Natural killer cell (primary cell): ENCODE measurements around the gene TMEFF1. TPM values are rescaled to one million over a fixed set of nuclear protein-coding genes. Genes with fewer than 3 reads are reported as not detected.

Experiments used
- ATAC-seq, 3 donors: fragments of 150-1000 bp in 2 of 3; fragments of 200-7000 bp in 1 of 3; cut with Tn5 transposase; 1 replicate in 1 of 3; 2 replicates in 2 of 3; pipeline ENCODE4 v1.10.0; 2021; ENCODE audit warnings: mild to moderate bottlenecking in 2 of 3, moderate library complexity in 2 of 3
- DNase-seq, 2 donors: peaks; one replicate each; pipeline versions ENCODE4 v3.0.0 to v3.0.0-alpha.2; 2013 to 2021; ENCODE audit warnings: mixed read lengths in 1 of 2
- H3K27ac ChIP-seq: one replicate; pipeline ENCODE4 v1.5.1; 2013; ENCODE audit warnings: mild to moderate bottlenecking, low read length
- H3K27me3 ChIP-seq: one replicate; pipeline ENCODE4 v1.6.1; 2013; ENCODE audit warnings: low read length; ENCODE audit not compliant: control insufficient read depth, insufficient read depth
- H3K36me3 ChIP-seq: one replicate; pipeline ENCODE4 v1.6.1; 2013; ENCODE audit warnings: low read length; ENCODE audit not compliant: control insufficient read depth, insufficient read depth
- H3K4me1 ChIP-seq: one replicate; pipeline ENCODE4 v1.6.1; 2013; ENCODE audit warnings: low read length; ENCODE audit not compliant: control insufficient read depth, insufficient read depth
- H3K4me3 ChIP-seq: one replicate; pipeline ENCODE4 v1.5.1; 2013; ENCODE audit warnings: low read length
- H3K9me3 ChIP-seq: one replicate; pipeline ENCODE4 v1.6.1; 2013; ENCODE audit warnings: low read length; ENCODE audit not compliant: control insufficient read depth, insufficient read depth
- H3K27ac Mint-ChIP-seq, 2 donors: one replicate each; pipeline ENCODE4 v1.8.0; 2022; ENCODE audit warnings: mild to moderate bottlenecking in 2 of 2, mixed read lengths in 2 of 2, moderate library complexity in 1 of 2
- H3K27me3 Mint-ChIP-seq, 2 donors: one replicate each; pipeline ENCODE4 v1.8.0; 2022; ENCODE audit warnings: low read depth in 2 of 2, mixed read lengths in 2 of 2
- H3K36me3 Mint-ChIP-seq: one replicate; pipeline ENCODE4 v1.8.0; 2022; ENCODE audit warnings: mixed read lengths
- H3K4me1 Mint-ChIP-seq, 2 donors: one replicate each; pipeline ENCODE4 v1.8.0; 2022; ENCODE audit warnings: mixed read lengths in 2 of 2
- H3K4me3 Mint-ChIP-seq: one replicate; pipeline ENCODE4 v1.8.0; 2022; ENCODE audit warnings: mild to moderate bottlenecking, moderate library complexity, mixed read lengths
- H3K9me3 Mint-ChIP-seq, 2 donors: one replicate each; pipeline ENCODE4 v1.8.0; 2022; ENCODE audit warnings: mixed read lengths in 2 of 2
- WGBS: methylation state at CpG from one replicate; pipeline ENCODE4 v1.1.7; 2013; ENCODE audit warnings: missing lambda C conversion rate; ENCODE audit not compliant: insufficient coverage; 5-methylcytosine and 5-hydroxymethylcytosine counted together
- intact Hi-C: fragments of 100-400 bp; cut with micrococcal nuclease; formaldehyde crosslinking; loops from one replicate; pipeline ENCODE4 v1.14.2; 2022
- total RNA-seq, 4 donors: library from RNA; stranded (reverse); fragments of 120-200 nt in 1 of 4; gene quantifications; one replicate each; pipeline versions ENCODE4 v1.2.3 to v1.2.4, GENCODE V29; 2013 to 2022
- TF ChIP-seq, protein P1 (sequence below): fragments of 200-600 bp; IDR thresholded peaks from one replicate; pipeline ENCODE4 v1.8.0; 2022; ENCODE audit warnings: antibody characterized with exemption

The TMEFF1 gene
- total RNA-seq, 3 donors from 2014 or later (not counting 1 experiment from before 2014, with no cell fraction given), result 0.18 TPM; not detected in 2

DNA sequence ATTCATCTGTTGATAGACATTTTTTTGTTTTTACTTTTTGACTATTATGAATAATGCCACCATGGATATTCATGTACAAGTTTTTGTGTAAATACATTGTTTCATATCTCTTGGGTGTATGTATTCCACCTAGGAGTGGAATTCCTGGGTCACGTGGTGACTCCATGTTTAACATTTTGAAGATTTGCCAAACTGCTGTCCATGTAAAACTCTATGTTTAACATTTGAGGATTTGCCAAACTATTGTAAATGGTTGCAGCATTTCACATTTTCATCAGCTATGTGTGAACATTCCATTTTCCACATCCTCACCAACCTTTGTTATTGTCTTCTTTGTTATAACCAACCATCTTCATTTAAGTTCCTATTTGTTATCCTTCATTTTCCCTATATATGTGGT is 12.2 kb downstream of the TMEFF1 start:
- no peak overlapping the region for H3K27ac ChIP-seq
- H3K4me3 Mint-ChIP-seq, result no peak overlapping the region
- H3K4me1 Mint-ChIP-seq, result no peaks in the 10 kb centered on the region
- H3K4me3 ChIP-seq, result no peak overlapping the region
- no peaks in the 10 kb centered on the region for H3K36me3 ChIP-seq
- H3K27me3 ChIP-seq, result no peaks in the 10 kb centered on the region
- H3K9me3 Mint-ChIP-seq, result no peaks in the 10 kb centered on the region
- 100% methylated on average over 1 of the region's 1 CpG for WGBS
- intact Hi-C loops, result no loop called here
- H3K27ac Mint-ChIP-seq, result no peak overlapping the region
- TF ChIP-seq, protein P1, sequence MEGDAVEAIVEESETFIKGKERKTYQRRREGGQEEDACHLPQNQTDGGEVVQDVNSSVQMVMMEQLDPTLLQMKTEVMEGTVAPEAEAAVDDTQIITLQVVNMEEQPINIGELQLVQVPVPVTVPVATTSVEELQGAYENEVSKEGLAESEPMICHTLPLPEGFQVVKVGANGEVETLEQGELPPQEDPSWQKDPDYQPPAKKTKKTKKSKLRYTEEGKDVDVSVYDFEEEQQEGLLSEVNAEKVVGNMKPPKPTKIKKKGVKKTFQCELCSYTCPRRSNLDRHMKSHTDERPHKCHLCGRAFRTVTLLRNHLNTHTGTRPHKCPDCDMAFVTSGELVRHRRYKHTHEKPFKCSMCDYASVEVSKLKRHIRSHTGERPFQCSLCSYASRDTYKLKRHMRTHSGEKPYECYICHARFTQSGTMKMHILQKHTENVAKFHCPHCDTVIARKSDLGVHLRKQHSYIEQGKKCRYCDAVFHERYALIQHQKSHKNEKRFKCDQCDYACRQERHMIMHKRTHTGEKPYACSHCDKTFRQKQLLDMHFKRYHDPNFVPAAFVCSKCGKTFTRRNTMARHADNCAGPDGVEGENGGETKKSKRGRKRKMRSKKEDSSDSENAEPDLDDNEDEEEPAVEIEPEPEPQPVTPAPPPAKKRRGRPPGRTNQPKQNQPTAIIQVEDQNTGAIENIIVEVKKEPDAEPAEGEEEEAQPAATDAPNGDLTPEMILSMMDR, result no peak
- peaks cover 9 to 13% of the 10 kb centered on the region in 2 donors for H3K27me3 Mint-ChIP-seq
- no peak for ATAC-seq
- H3K36me3 Mint-ChIP-seq, result no peaks in the 10 kb centered on the region
- no peaks in the 10 kb centered on the region for H3K9me3 ChIP-seq
- no peaks in the 10 kb centered on the region for H3K4me1 ChIP-seq
- DNase-seq, result no peak

DNA sequence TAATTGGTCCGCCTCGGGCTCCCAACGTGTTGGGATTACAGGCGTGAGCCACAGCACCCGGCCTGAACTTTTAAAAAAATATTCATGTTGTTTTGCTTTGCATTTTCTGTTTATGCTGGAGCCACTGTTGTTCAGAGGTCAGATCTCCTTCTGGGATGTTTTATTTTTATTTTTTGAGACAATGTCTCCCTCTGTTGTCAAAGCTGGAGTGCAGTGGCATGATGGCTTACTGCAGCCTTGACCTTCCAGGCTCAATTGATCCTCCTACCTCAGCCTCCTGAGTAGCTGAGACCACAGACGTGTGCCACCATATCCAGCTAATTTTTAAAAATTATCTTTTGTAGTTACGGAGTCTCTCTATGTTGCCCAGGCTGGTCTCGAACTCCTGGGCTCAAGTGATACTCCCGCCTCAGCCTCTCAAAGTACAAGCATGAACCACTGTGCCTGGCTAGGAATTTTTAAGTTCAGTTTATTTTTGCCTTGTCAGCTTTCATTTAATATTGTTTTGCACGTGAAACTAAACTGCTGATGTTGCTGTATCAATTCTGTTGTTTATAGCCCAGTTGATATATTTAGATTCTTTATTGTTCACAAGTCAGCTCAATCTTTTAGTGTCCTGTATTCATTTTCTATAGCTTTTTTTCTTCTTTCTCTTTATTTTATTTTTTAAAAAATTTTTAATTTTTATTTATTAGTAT is 13.7 kb downstream of the TMEFF1 start:
- Mint-ChIP-seq H3K27ac (no peak overlapping the region), H3K36me3 (no peaks in the 10 kb centered on the region), H3K27me3 (peaks cover 5 to 6% of the 10 kb centered on the region in 2 donors), H3K9me3 (no peaks in the 10 kb centered on the region), H3K4me1 (no peaks in the 10 kb centered on the region), H3K4me3 (no peak overlapping the region)
- ATAC-seq, result no peak
- Histone ChIP-seq H3K36me3 (no peaks in the 10 kb centered on the region), H3K4me3 (no peak overlapping the region), H3K9me3 (no peaks in the 10 kb centered on the region), H3K4me1 (no peaks in the 10 kb centered on the region), H3K27me3 (no peaks in the 10 kb centered on the region), H3K27ac (no peak overlapping the region)
- intact Hi-C loops, result no loop called here
- 84% methylated on average over 10 of the region's 10 CpGs for WGBS
- DNase-seq, result no peak
- TF ChIP-seq, protein P1, result no peak

GRCh38 chr9:100488177-100488576 is 15.2 kb downstream of the TMEFF1 start:
- ATAC-seq (no peak), DNase-seq (no peak)
- Histone ChIP-seq H3K4me1 (no peaks in the 10 kb centered on the region), H3K4me3 (no peak overlapping the region), H3K27ac (no peak overlapping the region), H3K27me3 (no peaks in the 10 kb centered on the region), H3K36me3 (no peaks in the 10 kb centered on the region), H3K9me3 (no peaks in the 10 kb centered on the region)
- TF ChIP-seq, protein P1, result no peak
- 89% methylated on average over 1 of the region's 1 CpG for WGBS
- Mint-ChIP-seq H3K4me1 (no peaks in the 10 kb centered on the region), H3K36me3 (no peaks in the 10 kb centered on the region), H3K27me3 (peaks cover 0 to 5% of the 10 kb centered on the region in 2 donors), H3K4me3 (no peak overlapping the region), H3K27ac (no peak overlapping the region), H3K9me3 (no peaks in the 10 kb centered on the region)
- intact Hi-C loops, result no loop called here

- Histone ChIP-seq H3K9me3 (no peaks in the 10 kb centered on the region), H3K27ac (no peak overlapping the region), H3K4me1 (no peaks in the 10 kb centered on the region), H3K36me3 (no peaks in the 10 kb centered on the region), H3K4me3 (no peak overlapping the region), H3K27me3 (no peaks in the 10 kb centered on the region)
- intact Hi-C loops, result no loop called here
- Mint-ChIP-seq H3K27ac (no peak overlapping the region), H3K9me3 (no peaks in the 10 kb centered on the region), H3K27me3 (peaks cover 0 to 5% of the 10 kb centered on the region in 2 donors), H3K4me1 (no peaks in the 10 kb centered on the region), H3K36me3 (no peaks in the 10 kb centered on the region), H3K4me3 (no peak overlapping the region)
- ATAC-seq (no peak), DNase-seq (no peak)
- 89% methylated on average over 4 of the region's 4 CpGs for WGBS
- TF ChIP-seq, protein P1, result no peak
These were observed 16.9 kb downstream of the TMEFF1 start for GRCh38 chr9:100489836-100490235.
